ENCODE results near the gene DAGLA.

DAGLA gene

DNA sequence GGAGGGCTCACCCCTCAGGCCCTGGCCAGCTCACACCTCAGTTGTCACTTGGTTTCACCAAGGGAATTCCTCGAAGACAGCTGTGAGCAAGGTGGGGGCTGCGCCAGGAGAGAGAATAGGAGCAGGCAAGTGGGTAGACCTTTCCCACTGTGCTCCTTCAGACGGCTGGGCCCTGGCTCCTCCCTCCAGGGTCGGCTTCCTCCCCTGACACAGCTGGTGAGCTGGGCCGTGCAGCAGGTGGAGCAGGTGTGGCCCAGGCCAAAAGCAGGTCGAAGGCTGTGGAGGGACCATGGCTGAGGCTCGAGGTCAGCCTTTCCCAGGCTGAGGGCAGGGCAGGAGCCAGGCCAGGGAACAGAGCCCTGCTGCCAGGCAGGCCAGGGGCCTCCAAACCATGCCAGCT lies 59.8 kb downstream of the DAGLA start:
- no peak for DNase-seq (ENCODE audit: low spot score)
- H3K27ac Mint-ChIP-seq, result no peak overlapping the region

DNA sequence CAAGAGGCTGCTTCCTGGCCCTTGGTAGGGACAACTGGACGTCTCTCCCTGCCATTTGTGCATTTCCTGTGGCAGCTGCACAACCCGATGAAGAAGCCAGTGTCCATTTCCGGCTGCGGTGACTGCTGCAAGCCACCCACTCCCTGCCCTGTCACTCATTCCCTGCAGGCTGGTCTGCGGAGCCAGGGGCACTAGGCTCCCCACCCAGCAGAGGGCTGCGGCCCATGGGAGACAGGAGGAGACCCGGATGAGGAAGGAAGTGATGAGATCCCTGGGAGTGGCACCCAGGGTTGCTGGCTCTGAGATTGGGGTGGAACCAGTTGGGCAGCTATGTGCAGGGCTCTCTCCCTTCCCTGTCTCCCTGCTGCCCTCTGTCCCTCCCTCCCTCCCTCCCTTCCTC lies 62.2 kb downstream of the DAGLA start:
- no peak for DNase-seq (ENCODE audit: low spot score)
- H3K4me3 Mint-ChIP-seq, result no peak overlapping the region
- no peaks in the 10 kb centered on the region for H3K9me3 Mint-ChIP-seq
- H3K36me3 Mint-ChIP-seq (ENCODE audit: low read depth), result no peaks in the 10 kb centered on the region
- no peaks in the 10 kb centered on the region for H3K27me3 Mint-ChIP-seq (ENCODE audit: low read depth)
- H3K27ac Mint-ChIP-seq, result no peak overlapping the region
- no peaks in the 10 kb centered on the region for H3K4me1 Mint-ChIP-seq (ENCODE audit: low read depth)

More for the DNA sequence above, 59.8 kb downstream of the DAGLA start:
- H3K4me3 Mint-ChIP-seq, result no peak overlapping the region
- H3K27me3 Mint-ChIP-seq (ENCODE audit: low read depth), result no peaks in the 10 kb centered on the region
- H3K4me1 Mint-ChIP-seq (ENCODE audit: low read depth), result no peaks in the 10 kb centered on the region
- no peaks in the 10 kb centered on the region for H3K36me3 Mint-ChIP-seq (ENCODE audit: low read depth)
- H3K9me3 Mint-ChIP-seq, result no peaks in the 10 kb centered on the region

DNA sequence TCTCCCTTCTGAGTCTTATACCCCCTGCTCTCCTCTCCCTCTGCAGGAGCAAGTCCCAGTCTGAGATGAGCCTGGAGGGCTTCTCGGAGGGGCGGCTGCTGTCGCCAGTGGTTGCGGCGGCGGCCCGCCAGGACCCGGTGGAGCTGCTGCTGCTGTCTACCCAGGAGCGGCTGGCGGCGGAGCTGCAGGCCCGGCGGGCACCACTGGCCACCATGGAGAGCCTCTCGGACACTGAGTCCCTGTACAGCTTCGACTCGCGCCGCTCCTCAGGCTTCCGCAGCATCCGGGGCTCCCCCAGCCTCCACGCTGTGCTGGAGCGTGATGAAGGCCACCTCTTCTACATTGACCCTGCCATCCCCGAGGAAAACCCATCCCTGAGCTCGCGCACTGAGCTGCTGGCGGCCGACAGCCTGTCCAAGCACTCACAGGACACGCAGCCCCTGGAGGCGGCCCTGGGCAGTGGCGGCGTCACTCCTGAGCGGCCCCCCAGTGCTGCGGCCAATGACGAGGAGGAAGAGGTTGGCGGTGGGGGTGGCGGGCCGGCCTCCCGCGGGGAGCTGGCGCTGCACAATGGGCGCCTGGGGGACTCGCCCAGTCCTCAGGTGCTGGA lies 63.4 kb downstream of the DAGLA start:
- Mint-ChIP-seq H3K27me3 (ENCODE audit: low read depth) (no peaks in the 10 kb centered on the region), H3K36me3 (ENCODE audit: low read depth) (no peaks in the 10 kb centered on the region), H3K9me3 (no peaks in the 10 kb centered on the region), H3K4me1 (ENCODE audit: low read depth) (no peaks in the 10 kb centered on the region), H3K27ac (no peak overlapping the region), H3K4me3 (no peak overlapping the region)
- DNase-seq (ENCODE audit: low spot score), result no peak

DNA sequence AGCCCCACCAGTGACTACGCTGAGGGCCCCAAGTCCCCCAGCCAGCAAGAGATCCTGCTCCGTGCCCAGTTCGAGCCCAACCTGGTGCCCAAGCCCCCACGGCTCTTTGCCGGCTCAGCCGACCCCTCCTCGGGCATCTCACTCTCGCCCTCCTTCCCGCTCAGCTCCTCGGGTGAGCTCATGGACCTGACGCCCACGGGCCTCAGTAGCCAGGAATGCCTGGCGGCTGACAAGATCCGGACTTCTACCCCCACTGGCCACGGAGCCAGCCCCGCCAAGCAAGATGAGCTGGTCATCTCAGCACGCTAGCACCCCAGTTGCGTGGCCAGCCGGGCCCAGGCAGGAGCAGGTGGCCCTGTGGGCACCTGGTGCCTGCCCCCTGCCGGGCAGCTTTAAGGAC lies 64.0 kb downstream of the DAGLA start:
- no peak overlapping the region for H3K27ac Mint-ChIP-seq
- no peaks in the 10 kb centered on the region for H3K27me3 Mint-ChIP-seq (ENCODE audit: low read depth)
- no peaks in the 10 kb centered on the region for H3K4me1 Mint-ChIP-seq (ENCODE audit: low read depth)
- no peaks in the 10 kb centered on the region for H3K36me3 Mint-ChIP-seq (ENCODE audit: low read depth)
- no peak for DNase-seq (ENCODE audit: low spot score)
- no peaks in the 10 kb centered on the region for H3K9me3 Mint-ChIP-seq
- H3K4me3 Mint-ChIP-seq, result no peak overlapping the region

DNA sequence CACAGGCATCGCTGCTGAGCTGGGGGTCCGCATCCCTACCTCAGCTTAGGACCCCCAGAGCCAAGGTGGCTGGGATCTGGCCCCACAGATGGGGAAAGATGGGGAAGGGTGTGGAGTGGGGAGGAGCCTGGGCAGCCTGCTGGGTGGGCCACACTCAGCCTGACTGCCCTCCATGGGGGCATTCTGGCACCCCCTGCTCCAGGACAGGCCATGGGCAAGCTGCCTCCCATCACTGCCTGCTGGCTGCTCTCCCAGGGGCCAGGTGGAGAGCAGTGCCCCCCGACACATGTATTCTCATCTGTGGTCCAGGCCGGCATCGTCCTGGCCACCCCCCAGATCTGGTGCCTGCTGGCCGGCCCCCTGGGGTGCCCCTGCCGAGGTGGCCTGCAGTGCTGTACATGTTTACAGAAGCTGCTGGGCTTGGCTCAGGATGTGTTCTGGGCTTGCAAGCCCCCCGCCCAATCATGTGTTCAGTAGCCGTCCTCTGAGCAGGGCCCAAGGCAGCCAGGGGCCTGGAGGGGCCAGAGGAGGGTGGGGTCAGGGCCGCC lies 64.5 kb downstream of the DAGLA start:
- DNase-seq (ENCODE audit: low spot score), result no peak

DNA sequence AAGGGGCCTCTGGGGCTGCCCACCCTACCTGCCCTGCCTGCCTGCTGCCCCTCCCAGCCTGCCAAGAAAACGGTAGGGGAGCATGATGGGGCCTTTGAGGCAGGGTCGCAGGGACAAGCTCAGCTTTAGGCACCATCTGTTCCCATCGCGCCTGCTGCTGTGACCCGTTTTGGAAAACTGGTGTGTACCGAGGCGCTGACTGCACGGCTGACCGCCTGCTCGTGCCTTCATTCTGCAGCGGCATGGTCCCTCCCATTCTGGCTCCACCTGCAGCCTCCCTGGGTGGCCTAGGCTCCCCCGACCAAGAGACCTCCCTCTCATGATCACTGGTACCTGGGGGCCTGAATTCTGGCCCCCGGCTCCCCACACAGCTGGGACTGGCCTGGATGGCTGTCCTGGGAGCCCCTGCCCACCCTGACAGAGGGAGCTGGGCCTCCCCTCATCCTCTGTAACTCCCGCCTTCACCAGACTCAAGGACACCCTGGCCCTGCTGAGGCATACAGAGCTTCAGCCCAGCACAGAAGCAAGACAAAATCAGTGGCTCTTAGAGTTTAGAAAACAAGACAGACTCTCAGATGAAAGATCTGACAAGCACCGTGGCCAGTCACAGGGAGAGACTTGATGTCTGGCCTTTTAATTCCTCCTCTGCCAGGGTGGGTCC lies 65.7 kb downstream of the DAGLA start:
- Mint-ChIP-seq H3K4me1 (ENCODE audit: low read depth) (no peaks in the 10 kb centered on the region), H3K27ac (no peak overlapping the region), H3K36me3 (ENCODE audit: low read depth) (no peaks in the 10 kb centered on the region), H3K27me3 (ENCODE audit: low read depth) (peaks cover 3% of the 10 kb centered on the region), H3K4me3 (no peak overlapping the region), H3K9me3 (no peaks in the 10 kb centered on the region)
- no peak for DNase-seq (ENCODE audit: low spot score)

More for the DNA sequence above, 64.5 kb downstream of the DAGLA start:
- Mint-ChIP-seq H3K9me3 (no peaks in the 10 kb centered on the region), H3K36me3 (ENCODE audit: low read depth) (no peaks in the 10 kb centered on the region), H3K4me1 (ENCODE audit: low read depth) (no peaks in the 10 kb centered on the region), H3K27ac (no peak overlapping the region), H3K4me3 (no peak overlapping the region), H3K27me3 (ENCODE audit: low read depth) (no peaks in the 10 kb centered on the region)

DNA sequence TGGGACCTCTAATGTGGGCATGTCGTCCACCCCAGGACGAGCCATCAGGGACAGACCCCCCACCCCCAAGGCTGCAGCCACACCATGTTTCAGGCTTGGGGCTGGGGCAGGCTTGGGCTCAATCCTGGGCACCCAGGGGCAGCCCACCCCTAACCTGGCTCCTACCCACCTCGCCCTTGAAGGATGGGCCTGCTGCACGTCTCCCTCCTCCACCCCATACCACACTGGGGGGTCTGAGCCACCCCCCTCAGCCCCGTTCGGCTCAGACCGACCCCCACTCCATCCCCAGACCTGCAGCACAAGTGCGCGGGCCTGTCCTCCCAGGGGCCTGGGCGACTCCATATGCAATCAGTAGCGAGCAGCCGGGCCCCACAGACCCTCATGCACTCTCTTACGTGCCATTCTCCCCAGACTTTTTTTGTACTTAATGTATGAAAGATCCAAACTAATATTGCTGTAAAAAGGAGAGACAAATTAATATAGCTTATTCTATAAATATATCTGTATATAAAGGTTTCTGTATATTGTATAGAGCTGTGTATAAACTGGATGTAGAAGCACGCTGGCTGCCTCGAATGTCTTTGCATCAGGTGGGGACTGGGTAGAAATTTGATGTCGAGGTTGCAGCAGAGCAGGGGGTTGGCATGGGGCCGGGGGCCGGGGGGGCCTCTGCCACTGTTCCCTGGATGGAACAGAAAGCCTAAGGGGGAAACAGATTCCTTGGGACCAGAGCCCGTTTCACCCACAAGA lies 66.4 kb downstream of the DAGLA start:
- Mint-ChIP-seq H3K27me3 (ENCODE audit: low read depth) (peaks cover 11% of the 10 kb centered on the region), H3K9me3 (no peaks in the 10 kb centered on the region), H3K36me3 (ENCODE audit: low read depth) (no peaks in the 10 kb centered on the region), H3K4me1 (ENCODE audit: low read depth) (no peaks in the 10 kb centered on the region), H3K4me3 (no peak overlapping the region), H3K27ac (no peak overlapping the region)
- no peak for DNase-seq (ENCODE audit: low spot score)

DNA sequence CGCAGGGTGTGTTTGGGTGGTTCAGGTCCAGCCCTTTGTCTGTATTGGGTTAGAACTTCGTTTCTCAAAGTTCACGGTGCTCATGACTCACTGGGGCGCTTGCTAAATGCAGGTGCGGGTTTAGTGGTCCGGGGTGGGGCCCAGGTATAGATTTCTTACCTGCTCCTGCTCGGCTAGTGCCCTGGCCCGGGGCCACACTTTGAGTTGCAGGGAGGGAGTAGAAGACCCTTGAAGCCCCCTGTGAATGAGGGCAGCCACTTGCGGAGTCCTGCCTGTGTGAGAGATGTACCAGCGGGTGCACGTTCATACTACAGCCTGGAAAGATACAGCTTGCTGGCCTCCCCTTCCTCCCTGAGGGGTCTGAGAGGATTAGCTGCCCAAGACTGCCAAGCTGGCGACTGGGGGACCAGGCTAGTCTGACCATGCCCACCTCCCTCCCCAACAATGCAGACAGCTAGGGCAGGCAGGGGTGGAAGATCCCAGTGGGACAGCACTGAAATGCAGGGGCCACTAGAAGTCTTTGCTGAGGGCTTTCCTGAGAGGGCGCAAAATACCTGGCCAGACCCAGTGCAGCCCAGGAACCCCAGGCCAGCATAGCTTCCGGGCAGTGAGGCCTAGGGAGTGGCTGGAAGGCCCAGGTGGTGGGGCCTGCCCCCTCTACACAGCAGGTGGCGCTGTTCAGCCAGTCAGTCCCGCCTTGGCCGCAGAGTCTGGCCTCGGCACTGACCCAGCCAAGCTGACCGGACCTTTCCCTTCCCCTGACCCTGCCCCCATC lies 67.2 kb downstream of the DAGLA start:
- Mint-ChIP-seq H3K36me3 (ENCODE audit: low read depth) (no peaks in the 10 kb centered on the region), H3K4me1 (ENCODE audit: low read depth) (no peaks in the 10 kb centered on the region), H3K4me3 (no peak overlapping the region), H3K9me3 (no peaks in the 10 kb centered on the region), H3K27ac (no peak overlapping the region), H3K27me3 (ENCODE audit: low read depth) (peaks cover 16% of the 10 kb centered on the region)
- peak; percentile 43 for DNase-seq (ENCODE audit: low spot score)

DNA sequence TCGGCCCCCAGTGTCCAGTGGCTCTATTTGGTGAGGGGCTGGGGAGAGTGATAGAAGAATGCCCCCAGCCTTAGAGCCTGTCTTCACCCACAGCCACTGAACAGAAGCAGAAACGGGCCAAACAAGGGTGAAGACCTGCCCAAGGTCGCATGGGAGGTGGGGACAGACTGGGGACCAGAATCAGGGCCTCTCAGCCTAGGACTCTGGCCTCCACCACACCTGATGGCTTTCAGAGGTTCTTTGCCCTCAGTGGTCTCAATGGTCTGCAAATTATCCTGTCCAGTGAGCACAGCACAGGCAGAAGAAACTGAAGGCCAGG lies 67.7 kb downstream of the DAGLA start:
- H3K27me3 Mint-ChIP-seq (ENCODE audit: low read depth), result peaks cover 17% of the 10 kb centered on the region
- no peak overlapping the region for H3K4me3 Mint-ChIP-seq
- no peak for DNase-seq (ENCODE audit: low spot score)
- no peaks in the 10 kb centered on the region for H3K9me3 Mint-ChIP-seq
- no peak overlapping the region for H3K27ac Mint-ChIP-seq
- H3K36me3 Mint-ChIP-seq (ENCODE audit: low read depth), result no peaks in the 10 kb centered on the region
- no peaks in the 10 kb centered on the region for H3K4me1 Mint-ChIP-seq (ENCODE audit: low read depth)

DNA sequence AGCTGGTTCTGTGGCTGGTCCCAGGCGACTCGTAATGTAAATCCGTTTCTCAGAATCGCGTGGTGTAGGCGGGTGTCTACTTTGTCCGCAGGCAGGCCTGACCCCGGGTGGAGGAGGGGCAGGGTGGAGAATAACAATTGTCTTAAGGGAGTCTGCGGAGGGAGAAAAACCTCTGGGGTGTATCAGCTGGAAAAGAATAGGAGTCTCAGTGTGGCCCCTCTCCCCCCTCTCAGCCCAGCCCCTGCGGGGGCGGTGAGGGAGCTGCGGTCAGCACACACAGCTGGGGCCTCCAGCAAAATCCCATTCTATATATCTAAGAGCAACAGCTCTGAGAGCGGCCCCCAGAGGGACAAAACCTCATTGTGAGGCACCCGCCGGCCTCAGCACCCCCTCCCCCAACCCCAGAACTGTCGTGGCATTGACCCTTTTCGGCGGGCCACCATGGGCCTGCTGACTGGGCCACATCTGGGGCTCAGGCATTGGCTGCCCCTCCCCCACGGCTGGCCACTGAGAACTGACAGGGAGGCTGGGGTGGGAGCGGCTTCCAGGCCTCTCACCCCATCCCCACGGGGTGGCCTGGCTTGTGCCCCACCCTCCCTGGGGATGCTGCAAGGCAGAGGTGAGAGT lies 69.5 kb downstream of the DAGLA start:
- no peaks in the 10 kb centered on the region for H3K36me3 Mint-ChIP-seq (ENCODE audit: low read depth)
- no peaks in the 10 kb centered on the region for H3K4me1 Mint-ChIP-seq (ENCODE audit: low read depth)
- no peak overlapping the region for H3K4me3 Mint-ChIP-seq
- no peaks in the 10 kb centered on the region for H3K9me3 Mint-ChIP-seq
- peaks cover 31% of the 10 kb centered on the region for H3K27me3 Mint-ChIP-seq (ENCODE audit: low read depth)
- H3K27ac Mint-ChIP-seq, result no peak overlapping the region
- DNase-seq (ENCODE audit: low spot score), result no peak

DNA sequence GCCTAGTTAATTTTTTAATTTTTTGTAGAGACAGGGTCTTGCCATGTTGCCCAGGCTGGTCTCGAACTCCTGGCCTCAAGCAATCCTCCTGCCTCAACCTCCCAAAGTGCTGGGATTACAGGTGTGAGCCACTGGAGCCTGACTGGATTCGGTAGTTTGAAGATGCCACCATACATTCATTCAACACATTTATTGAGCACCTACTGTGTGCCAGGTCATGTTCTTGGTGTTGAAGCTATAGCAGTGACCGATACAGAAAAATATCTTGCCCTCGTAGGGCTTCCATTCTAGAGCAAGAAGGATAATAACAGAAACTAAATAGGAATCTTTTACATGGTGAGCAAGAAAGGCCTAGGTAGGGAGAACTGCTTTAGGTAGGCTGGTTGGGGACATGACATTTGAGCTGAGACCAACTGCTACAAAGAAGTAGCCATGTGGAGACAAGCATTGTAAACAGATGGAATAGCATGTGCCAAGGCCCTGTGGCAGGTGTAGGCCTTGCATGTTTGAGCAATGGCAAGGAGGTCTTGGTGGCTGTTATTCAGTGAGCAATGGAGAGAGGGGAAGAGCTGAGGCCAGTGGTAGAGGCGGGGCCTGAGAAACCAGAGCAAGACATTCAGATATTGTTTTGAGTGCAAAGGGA lies 70.6 kb downstream of the DAGLA start:
- Mint-ChIP-seq H3K36me3 (ENCODE audit: low read depth) (no peaks in the 10 kb centered on the region), H3K27ac (no peak overlapping the region), H3K4me1 (ENCODE audit: low read depth) (no peaks in the 10 kb centered on the region), H3K9me3 (no peaks in the 10 kb centered on the region), H3K4me3 (peak overlapping the region; percentile 10), H3K27me3 (ENCODE audit: low read depth) (peaks cover 31% of the 10 kb centered on the region)
- no peak for DNase-seq (ENCODE audit: low spot score)

DNA sequence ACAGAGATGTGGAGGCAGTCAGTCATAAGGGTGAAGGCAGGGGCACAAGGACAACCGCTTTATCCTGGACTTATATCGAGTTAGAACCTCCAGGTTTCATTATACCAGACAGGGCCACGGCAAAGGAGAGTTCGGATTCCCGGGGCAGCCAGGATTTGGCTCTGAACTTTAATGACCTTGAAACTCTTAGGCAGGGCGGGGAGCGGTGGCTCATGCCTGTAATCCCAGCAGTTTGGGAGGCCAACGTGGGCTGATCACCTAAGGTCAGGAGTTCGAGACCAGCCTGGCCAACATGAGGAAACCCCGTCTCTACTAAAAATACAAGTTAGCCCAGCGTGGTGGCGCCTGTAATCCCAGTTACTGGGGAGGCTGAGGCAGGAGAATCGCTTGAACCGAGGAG lies 71.2 kb downstream of the DAGLA start:
- Mint-ChIP-seq H3K36me3 (ENCODE audit: low read depth) (no peaks in the 10 kb centered on the region), H3K4me3 (peak overlapping the region; percentile 10), H3K27me3 (ENCODE audit: low read depth) (peaks cover 31% of the 10 kb centered on the region), H3K27ac (no peak overlapping the region), H3K4me1 (ENCODE audit: low read depth) (peaks cover 3% of the 10 kb centered on the region), H3K9me3 (no peaks in the 10 kb centered on the region)
- no peak for DNase-seq (ENCODE audit: low spot score)
